H1 (cell line): ENCODE data around the gene SEMA3F. TPM values are rescaled to one million over a fixed set of nuclear protein-coding genes. Genes with fewer than 3 reads are reported as not detected.

ENCODE experiments used
- BACH1 ChIP-seq: IDR thresholded peaks from 2 replicates; pipeline ENCODE4 v1.6.1; 2012; ENCODE audit warnings: low read length, improper control_type of control experiment
- CHD7 ChIP-seq: fragments of 300-600 bp; sonication (generic); IDR thresholded peaks from 2 replicates; pipeline ENCODE4 v1.7.1; 2012; ENCODE audit warnings: low read length, moderate library complexity, mild to moderate bottlenecking, inconsistent platforms; ENCODE audit not compliant: insufficient replicate concordance
- RNF2 ChIP-seq: fragments of 200-900, 300-1000 bp; sonication (generic); IDR thresholded peaks from 2 replicates; pipeline ENCODE4 v1.7.1; 2016; ENCODE audit warnings: borderline replicate concordance, low read depth, mild to moderate bottlenecking, antibody characterized with exemption, low read length; ENCODE audit not compliant: poor library complexity, severe bottlenecking; ENCODE audit errors: missing control alignments
- polyA plus RNA-seq, 7 experiments: library from polyadenylated mRNA; depleted of rRNA in 3 of 7; stranded (reverse) in 5 of 7; unstranded in 2 of 7; fragments of >200 nt in 5 of 7; fragments of 200-250 nt in 2 of 7; gene quantifications; 1 replicate in 5 of 7; 2 replicates in 1 of 7; 4 replicates in 1 of 7; pipeline versions ENCODE4 v1.2.1 to v1.2.3, GENCODE V29; 2011 to 2013; ENCODE audit warnings: missing spikeins in 2 of 7, mixed read lengths in 2 of 7
- total RNA-seq: library from RNA; stranded (reverse); fragmentation: NEBNext Ultra II Directional; extraction: Animal tissue kit (Norgen Biotek cat#: 25700); gene quantifications from 2 replicates; pipeline ENCODE4 v1.2.1, GENCODE V29; 2021

Gene SEMA3F
- total and polyA plus RNA-seq, 2 of the 8 experiments (the other 6 are each of a cell fraction or from before 2014, with no cell fraction given), result 20.3 to 37.0 TPM

DNA sequence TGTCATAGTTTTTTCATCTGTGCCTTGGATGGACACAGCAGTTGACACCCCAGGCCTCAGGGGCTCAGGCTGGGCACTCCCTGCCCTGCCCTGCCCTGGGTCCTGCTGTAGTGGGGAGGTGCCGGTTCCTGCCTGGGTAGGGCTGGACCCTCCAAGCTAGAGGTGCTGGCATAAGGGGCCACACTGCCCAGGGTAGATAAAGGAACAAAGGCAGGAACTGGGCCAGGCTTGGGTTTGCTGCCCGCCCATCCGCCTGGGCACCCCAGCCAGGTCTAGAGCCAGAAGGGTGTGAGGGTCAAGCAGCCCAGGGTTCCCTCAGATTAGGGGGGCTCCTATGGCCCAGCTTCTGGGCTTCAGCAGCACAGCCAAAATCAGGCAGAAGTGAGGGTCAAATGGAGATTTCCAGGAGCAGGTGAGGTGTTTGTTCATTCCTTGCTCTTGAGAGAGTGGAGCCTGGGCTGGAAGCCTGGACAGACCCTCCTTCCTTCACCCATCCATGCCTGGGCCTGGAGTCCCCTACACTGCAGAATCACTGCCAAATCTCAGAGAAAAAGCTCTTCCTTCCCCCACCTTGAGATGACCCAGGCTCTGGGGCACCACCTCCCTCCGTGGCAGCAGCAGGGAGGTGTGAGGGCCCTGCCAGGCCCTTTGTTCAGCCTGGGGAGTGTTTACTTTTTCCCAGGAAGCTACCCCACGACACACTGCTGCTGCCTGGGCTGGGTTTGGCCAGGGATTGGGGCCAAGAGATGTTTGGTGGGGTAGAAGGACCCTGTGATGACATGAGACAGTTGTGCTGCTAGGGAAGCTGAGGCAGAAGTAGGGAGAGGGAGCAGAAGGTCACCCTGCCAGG lies 7.1 kb downstream of the SEMA3F start (continued):
- TF ChIP-seq BACH1 (no peak), RNF2 (no peak), CHD7 (no peak)
